Body of pancreas (tissue), 4 donors: ENCODE results near the gene H19. TPM values are rescaled to one million over a fixed set of nuclear protein-coding genes. Genes with fewer than 3 reads are reported as not detected.
A peak's percentile ranks its signal among the peaks of the same experiment; 100 is the strongest.

Experiments
- ATAC-seq: fragments of 150-250 bp; one replicate; pipeline ENCODE4 v1.9.1; 2016
- DNase-seq, 4 donors: peaks; one replicate each; pipeline ENCODE4 v3.0.0-alpha.2; 2019
- H3K27ac ChIP-seq, 4 donors: fragments of 200-600 bp; sonication (generic); 1 replicate in 3 of 4; 2 replicates in 1 of 4; pipeline versions ENCODE4 v1.5.1 to v1.6.1; 2016 to 2019; ENCODE audit warnings: mild to moderate bottlenecking in 1 of 4, mixed read lengths in 1 of 4, moderate library complexity in 1 of 4
- H3K27me3 ChIP-seq, 2 donors: fragments of 200-600 bp; sonication (generic); one replicate each; pipeline ENCODE4 v1.6.0; 2016; ENCODE audit warnings: mild to moderate bottlenecking in 1 of 2
- H3K36me3 ChIP-seq, 2 donors: fragments of 200-600 bp; sonication (generic); replicated peaks in 1 of 2; 2 replicates each; pipeline ENCODE4 v1.5.1; 2016; ENCODE audit warnings: low read depth in 2 of 2; ENCODE audit not compliant: insufficient read depth in 1 of 2
- H3K4me1 ChIP-seq: fragments of 200-600 bp; sonication (generic); one replicate; pipeline ENCODE4 v1.6.0; 2016
- H3K4me3 ChIP-seq, 2 donors: fragments of 200-600 bp; sonication (generic); 1 replicate in 1 of 2; 2 replicates in 1 of 2; pipeline ENCODE4 v1.5.1; 2016 to 2019
- H3K9me3 ChIP-seq, 3 donors: fragments of 200-600 bp; sonication (generic); 1 replicate in 2 of 3; 2 replicates in 1 of 3; pipeline ENCODE4 v1.5.1; 2016
- POLR2A ChIP-seq, 3 donors: fragments of 450-650 bp; IDR thresholded peaks; one replicate each; pipeline ENCODE4 v1.6.1; 2016; ENCODE audit warnings: antibody characterized with exemption in 3 of 3, mild to moderate bottlenecking in 2 of 3
- WGBS, 2 donors: methylation state at CpG; one replicate each; pipeline ENCODE4 v1.1.5; 2017; 5-methylcytosine and 5-hydroxymethylcytosine counted together
- intact Hi-C: fragments of 100-400 bp; cut with DNase I; formaldehyde crosslinking; loops from one replicate; pipeline ENCODE4 v1.15.1; 2023
- total RNA-seq, 2 donors: library from RNA; depleted of rRNA; stranded (reverse); fragments of >200 nt; gene quantifications; one replicate each; pipeline ENCODE4 v1.1.0, GENCODE V29; 2016
- TF ChIP-seq, protein P1 (sequence below), 7 experiments: fragments of 450-650 bp in 4 of 7; fragments of 200-600 bp in 3 of 7; sonication (generic) in 3 of 7; IDR thresholded peaks; one replicate each; pipeline ENCODE4 v1.5.1; 2016 to 2019; ENCODE audit warnings: antibody characterized with exemption in 7 of 7

Gene H19
- total RNA-seq, 2 donors from 2014 or later, result 151 to 234 TPM

DNA sequence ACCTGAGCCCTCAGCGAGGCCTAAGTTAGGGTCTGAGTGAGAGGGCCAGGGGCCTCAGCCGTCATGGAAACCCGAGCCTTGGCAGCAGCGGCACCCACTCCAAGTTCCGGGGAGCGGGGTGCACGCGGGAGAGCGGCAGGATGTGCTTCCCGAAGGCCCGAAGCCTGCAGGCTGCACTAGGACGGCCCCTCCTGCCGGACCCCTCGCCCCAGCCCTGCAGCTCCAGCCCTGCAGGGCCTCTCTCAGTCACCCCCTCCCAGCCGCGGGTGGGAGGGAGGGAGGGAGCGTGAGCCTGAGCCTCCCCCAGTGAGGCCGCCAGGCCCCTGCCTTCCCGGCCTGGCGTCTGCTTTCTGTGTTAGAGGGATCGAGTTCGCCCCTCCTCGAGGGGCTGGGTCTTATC is 27.9 kb downstream of the H19 start:
- Histone ChIP-seq H3K27me3 (no peaks in the 10 kb centered on the region), H3K27ac (no peak overlapping the region), H3K9me3 (no peaks in the 10 kb centered on the region), H3K36me3 (no peaks in the 10 kb centered on the region), H3K4me3 (no peak overlapping the region), H3K4me1 (no peaks in the 10 kb centered on the region)
- WGBS, 2 donors, result no CpG with 5 or more reads among the region's 23 CpGs
- DNase-seq (no peak), ATAC-seq (no peak)
- TF ChIP-seq POLR2A (IDR thresholded peaks at IDR 0.05), result no peak
- TF ChIP-seq, protein P1, sequence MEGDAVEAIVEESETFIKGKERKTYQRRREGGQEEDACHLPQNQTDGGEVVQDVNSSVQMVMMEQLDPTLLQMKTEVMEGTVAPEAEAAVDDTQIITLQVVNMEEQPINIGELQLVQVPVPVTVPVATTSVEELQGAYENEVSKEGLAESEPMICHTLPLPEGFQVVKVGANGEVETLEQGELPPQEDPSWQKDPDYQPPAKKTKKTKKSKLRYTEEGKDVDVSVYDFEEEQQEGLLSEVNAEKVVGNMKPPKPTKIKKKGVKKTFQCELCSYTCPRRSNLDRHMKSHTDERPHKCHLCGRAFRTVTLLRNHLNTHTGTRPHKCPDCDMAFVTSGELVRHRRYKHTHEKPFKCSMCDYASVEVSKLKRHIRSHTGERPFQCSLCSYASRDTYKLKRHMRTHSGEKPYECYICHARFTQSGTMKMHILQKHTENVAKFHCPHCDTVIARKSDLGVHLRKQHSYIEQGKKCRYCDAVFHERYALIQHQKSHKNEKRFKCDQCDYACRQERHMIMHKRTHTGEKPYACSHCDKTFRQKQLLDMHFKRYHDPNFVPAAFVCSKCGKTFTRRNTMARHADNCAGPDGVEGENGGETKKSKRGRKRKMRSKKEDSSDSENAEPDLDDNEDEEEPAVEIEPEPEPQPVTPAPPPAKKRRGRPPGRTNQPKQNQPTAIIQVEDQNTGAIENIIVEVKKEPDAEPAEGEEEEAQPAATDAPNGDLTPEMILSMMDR (IDR thresholded peaks at IDR 0.05), result no peak
- intact Hi-C loops, result no loop called here

DNA sequence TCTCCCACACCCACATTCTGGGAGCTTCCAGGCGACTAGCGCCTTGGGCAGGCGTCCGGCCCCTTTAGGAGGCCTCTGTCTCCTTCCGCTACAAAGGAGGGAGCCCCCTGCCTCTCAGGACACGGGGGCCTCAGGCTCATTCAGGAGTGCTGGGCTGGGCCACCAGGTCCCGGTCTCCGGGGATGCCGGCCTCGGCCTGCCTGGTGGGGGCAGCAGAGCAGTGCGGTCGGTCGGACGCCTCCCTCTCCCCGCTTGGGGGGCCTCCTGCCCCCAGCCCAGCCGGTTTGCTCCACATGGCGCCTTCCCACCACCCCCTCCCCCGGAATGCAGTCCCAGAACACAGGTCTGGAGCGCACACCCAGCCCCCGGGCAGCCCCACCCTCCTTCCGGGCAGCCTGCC is 28.6 kb downstream of the H19 start:
- no peaks in the 10 kb centered on the region for H3K36me3 ChIP-seq
- WGBS, 2 donors, result no CpG with 5 or more reads among the region's 21 CpGs
- H3K4me3 ChIP-seq, result no peak overlapping the region
- H3K27me3 ChIP-seq, result no peaks in the 10 kb centered on the region
- no peaks in the 10 kb centered on the region for H3K4me1 ChIP-seq
- peak; percentile 33 for ATAC-seq
- DNase-seq, result no peak
- TF ChIP-seq, protein P1 (IDR thresholded peaks at IDR 0.05), result no peak
- no peak for TF ChIP-seq POLR2A (IDR thresholded peaks at IDR 0.05)
- H3K27ac ChIP-seq, result no peak overlapping the region
- intact Hi-C loops, result no loop called here
- no peaks in the 10 kb centered on the region for H3K9me3 ChIP-seq

DNA sequence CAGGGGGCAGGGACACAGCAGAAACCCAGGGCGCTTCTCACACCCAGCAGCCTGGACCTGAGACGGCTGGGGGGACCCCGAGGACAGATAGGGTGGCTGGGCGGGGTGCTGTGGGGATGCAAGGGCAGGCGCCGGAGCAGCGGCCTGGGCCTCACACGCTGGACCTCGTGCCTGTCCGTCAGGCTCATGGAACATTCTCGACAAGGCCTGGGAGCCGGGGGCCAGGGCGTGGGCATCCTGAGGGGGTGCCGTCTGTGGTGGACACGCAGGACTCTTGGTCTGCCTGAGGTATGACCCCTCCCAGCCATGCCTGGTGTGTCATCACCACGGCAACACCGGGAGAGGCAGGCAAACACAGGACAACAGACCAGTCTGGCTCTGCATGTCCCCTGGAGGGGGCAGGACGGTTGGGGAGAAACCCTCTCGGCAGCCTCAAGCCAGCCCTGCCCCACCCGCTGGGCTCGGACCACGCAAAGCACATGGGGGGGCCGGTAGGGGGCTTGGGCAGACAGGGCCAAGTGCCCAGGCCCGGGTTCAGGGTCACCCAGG is 29.1 kb downstream of the H19 start:
- no peaks in the 10 kb centered on the region for H3K27me3 ChIP-seq
- no peaks in the 10 kb centered on the region for H3K9me3 ChIP-seq
- peak in 1 of 4 donors; percentile 7 for DNase-seq
- no peak overlapping the region for H3K4me3 ChIP-seq
- ATAC-seq, result peak; percentile 6
- no peak overlapping the region for H3K27ac ChIP-seq
- WGBS, 2 donors, result 60% methylated on average over 1 of the region's 24 CpGs; no CpG with 5 or more reads in 1 of the 2 donors
- no peaks in the 10 kb centered on the region for H3K4me1 ChIP-seq
- H3K36me3 ChIP-seq, result no peaks in the 10 kb centered on the region
- intact Hi-C loops, result no loop called here
- no peak for TF ChIP-seq POLR2A (IDR thresholded peaks at IDR 0.05)
- TF ChIP-seq, protein P1 (IDR thresholded peaks at IDR 0.05), result no peak

DNA sequence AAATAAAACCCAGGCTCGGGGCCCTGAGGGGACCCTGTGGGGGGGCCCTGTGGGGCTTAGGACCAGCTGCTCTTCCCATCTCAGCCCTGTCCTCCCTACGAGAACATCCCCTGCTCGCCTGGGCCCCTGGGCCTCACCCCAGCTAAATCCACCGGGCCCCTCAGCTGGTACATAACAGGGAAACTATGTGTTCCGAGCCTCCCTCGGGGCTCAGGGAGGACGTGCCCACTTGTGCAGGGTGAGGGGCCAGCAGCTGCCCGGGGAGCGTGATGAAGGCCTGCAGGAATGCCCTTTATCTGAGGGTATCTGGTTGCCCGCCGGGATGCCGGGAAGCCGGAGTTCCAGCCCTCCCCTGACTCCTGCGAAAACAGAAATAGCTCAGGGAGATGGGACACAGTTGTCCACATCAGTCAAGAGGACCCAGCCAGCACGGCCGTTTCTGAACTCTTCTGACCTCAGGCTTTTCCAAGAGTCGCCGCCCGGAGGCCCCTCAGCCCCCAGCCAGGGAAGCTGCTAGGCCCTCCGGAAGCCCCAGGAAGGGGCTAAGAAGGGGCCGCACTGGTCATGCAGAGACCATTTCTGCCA is 29.9 kb downstream of the H19 start:
- no peak overlapping the region for H3K27ac ChIP-seq
- H3K36me3 ChIP-seq, result no peaks in the 10 kb centered on the region
- TF ChIP-seq POLR2A (IDR thresholded peaks at IDR 0.05), result no peak
- TF ChIP-seq, protein P1 (IDR thresholded peaks at IDR 0.05), result no peak
- no peak overlapping the region for H3K4me3 ChIP-seq
- no peaks in the 10 kb centered on the region for H3K27me3 ChIP-seq
- H3K4me1 ChIP-seq, result no peaks in the 10 kb centered on the region
- WGBS, 2 donors, result no CpG with 5 or more reads among the region's 21 CpGs
- DNase-seq, result no peak
- ATAC-seq, result no peak
- intact Hi-C loops, result no loop called here
- no peaks in the 10 kb centered on the region for H3K9me3 ChIP-seq

DNA sequence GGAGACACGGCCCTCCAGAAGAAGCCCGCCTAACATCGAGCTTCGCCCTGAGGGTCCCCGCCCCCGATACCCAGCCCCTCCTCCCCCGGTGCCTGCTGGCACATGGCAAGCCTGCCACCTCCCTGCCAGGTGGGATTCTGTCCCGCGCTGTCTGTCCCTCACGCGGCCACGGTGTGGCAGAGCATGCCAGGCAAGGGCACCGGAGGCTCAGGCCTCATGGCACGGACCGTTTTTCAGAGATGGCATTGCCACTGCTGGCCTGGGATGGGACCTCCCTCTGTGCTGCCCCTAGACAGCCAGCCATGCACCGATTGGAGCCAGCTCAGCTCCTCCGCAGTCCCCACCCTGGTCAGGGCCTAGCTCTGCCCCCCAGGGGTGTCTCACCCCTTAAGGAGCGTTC is 31.1 kb downstream of the H19 start:
- ATAC-seq (no peak), DNase-seq (peak in 1 of 4 donors; percentile 14)
- Histone ChIP-seq H3K4me3 (no peak overlapping the region), H3K27ac (no peak overlapping the region), H3K36me3 (no peaks in the 10 kb centered on the region), H3K27me3 (no peaks in the 10 kb centered on the region), H3K9me3 (no peaks in the 10 kb centered on the region), H3K4me1 (no peaks in the 10 kb centered on the region)
- intact Hi-C loops, result no loop called here
- TF ChIP-seq, protein P1 (IDR thresholded peaks at IDR 0.05), result no peak
- no peak for TF ChIP-seq POLR2A (IDR thresholded peaks at IDR 0.05)
- no CpG with 5 or more reads among the region's 18 CpGs for WGBS, 2 donors
